Psoas muscle (tissue), 8 donors: ENCODE measurements around the gene PLEKHM3. TPM values are rescaled to one million over a fixed set of nuclear protein-coding genes. Genes with fewer than 3 reads are reported as not detected.

Source experiments
- ATAC-seq, 4 donors: fragments of 200-7000 bp; cut with Tn5 transposase; one replicate each; pipeline ENCODE4 v1.9.1; 2020; ENCODE audit warnings: moderate library complexity in 3 of 4, mild to moderate bottlenecking in 2 of 4
- DNase-seq, 2 donors: peaks; one replicate each; pipeline ENCODE4 v3.0.0-alpha.2; 2020
- H3K27ac ChIP-seq: fragments of 200-600 bp; one replicate; pipeline ENCODE4 v1.8.0; 2022
- H3K27me3 ChIP-seq, 3 donors: fragments of 200-600 bp in 1 of 3; one replicate each; pipeline versions ENCODE4 v1.6.1 to v1.8.0; 2013 to 2022; ENCODE audit warnings: low read length in 2 of 3, mild to moderate bottlenecking in 2 of 3, moderate library complexity in 1 of 3; ENCODE audit not compliant: insufficient read depth in 3 of 3
- H3K36me3 ChIP-seq, 2 donors: fragments of 200-600 bp in 1 of 2; one replicate each; pipeline versions ENCODE4 v1.6.1 to v1.8.0; 2013 to 2022; ENCODE audit warnings: low read depth in 1 of 2, mild to moderate bottlenecking in 1 of 2, moderate library complexity in 1 of 2; ENCODE audit not compliant: insufficient read depth in 1 of 2
- H3K4me1 ChIP-seq: fragments of 200-600 bp; one replicate; pipeline ENCODE4 v1.8.0; 2022
- H3K4me3 ChIP-seq: fragments of 200-600 bp; one replicate; pipeline ENCODE4 v1.8.0; 2022; ENCODE audit warnings: mild to moderate bottlenecking
- H3K9me3 ChIP-seq: fragments of 200-600 bp; one replicate; pipeline ENCODE4 v1.8.0; 2022
- WGBS, 3 donors: extraction: QIAGEN DNeasy Blood & Tissue Kit; methylation state at CpG; one replicate each; pipeline versions ENCODE4 v1.1.6 to v1.1.7; 2013; 5-methylcytosine and 5-hydroxymethylcytosine counted together
- intact Hi-C, 2 donors: fragments of 100-400 bp; cut with DNase I; formaldehyde crosslinking; loops; one replicate each; pipeline versions ENCODE4 v1.11.0 to v1.14.2; 2022
- polyA plus RNA-seq, 3 donors: library from polyadenylated mRNA; stranded (reverse); fragments of 200-250 nt; gene quantifications; one replicate each; pipeline ENCODE4 v1.2.3, GENCODE V29; 2013
- total RNA-seq, 4 donors: library from RNA; stranded (reverse); fragmentation: NEBNext Ultra II Directional in 2 of 4; extraction: Animal tissue kit (Norgen Biotek cat#: 25700) in 2 of 4; gene quantifications; one replicate each; pipeline versions ENCODE4 v1.2.1 to v1.2.4, GENCODE V29; 2021 to 2023
- TF ChIP-seq, protein P1 (sequence below): fragments of 200-600 bp; IDR thresholded peaks from one replicate; pipeline ENCODE4 v1.8.0; 2022; ENCODE audit warnings: antibody characterized with exemption
- donor health status: healthy with polysubstance abuse.
- donor health status: DM: no; HTN: no; CAD: no; lungs with moderate emphysema.
- donor health status: Bipolar disorder and iron deficiency.
- donor health status: healthy.
- donor health status: DM: yes; HTN: yes; CAD: no.
- donor health status: DM: no; HTN: no; CAD: no.
- donor health status: DM: no; HTN: no; CAD: no.
- donor health status: DM: yes; HTN: yes; CAD: no.

PLEKHM3 gene
- total and polyA plus RNA-seq, 7 donors, result 1.1 to 5.7 (median 4.0) TPM

DNA sequence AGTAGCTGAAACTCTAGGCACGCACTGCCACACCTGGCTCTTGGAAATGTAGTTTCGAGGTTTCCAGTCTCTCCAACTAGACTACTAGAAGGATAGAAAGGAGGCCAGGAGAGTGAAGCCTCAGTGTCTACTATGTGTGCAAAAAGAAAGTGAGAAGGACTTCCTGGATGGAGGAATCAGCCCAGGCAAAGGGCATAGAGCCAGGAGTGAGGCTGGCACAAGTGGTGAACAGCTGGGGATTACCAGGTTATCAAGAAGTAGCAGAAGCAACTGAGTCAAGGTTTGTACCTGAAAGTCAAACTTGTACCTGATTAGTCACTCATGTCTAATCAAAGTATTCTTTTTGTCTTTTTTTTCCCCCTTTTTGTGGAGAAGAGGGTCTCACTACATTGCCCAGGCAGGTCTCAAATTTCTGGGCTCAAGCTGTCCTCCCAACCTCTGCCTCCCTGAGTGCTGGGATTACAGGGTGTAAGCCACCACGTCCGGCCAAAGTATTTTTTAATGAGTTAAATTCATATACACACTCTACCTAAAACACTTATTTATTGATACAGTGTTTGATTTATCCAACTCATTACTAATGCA lies 246.9 kb downstream of the PLEKHM3 start:
- H3K27ac ChIP-seq, result no peak overlapping the region
- ATAC-seq, result no peak
- H3K4me3 ChIP-seq, result no peak overlapping the region
- H3K27me3 ChIP-seq, result no peaks in the 10 kb centered on the region
- WGBS, 3 donors, result 78 to 91% (median 78%) methylated on average over 4 of the region's 4 CpGs
- no peaks in the 10 kb centered on the region for H3K36me3 ChIP-seq
- H3K9me3 ChIP-seq, result no peaks in the 10 kb centered on the region
- no peak for DNase-seq
- intact Hi-C loops, result no loop called here
- TF ChIP-seq, protein P1, sequence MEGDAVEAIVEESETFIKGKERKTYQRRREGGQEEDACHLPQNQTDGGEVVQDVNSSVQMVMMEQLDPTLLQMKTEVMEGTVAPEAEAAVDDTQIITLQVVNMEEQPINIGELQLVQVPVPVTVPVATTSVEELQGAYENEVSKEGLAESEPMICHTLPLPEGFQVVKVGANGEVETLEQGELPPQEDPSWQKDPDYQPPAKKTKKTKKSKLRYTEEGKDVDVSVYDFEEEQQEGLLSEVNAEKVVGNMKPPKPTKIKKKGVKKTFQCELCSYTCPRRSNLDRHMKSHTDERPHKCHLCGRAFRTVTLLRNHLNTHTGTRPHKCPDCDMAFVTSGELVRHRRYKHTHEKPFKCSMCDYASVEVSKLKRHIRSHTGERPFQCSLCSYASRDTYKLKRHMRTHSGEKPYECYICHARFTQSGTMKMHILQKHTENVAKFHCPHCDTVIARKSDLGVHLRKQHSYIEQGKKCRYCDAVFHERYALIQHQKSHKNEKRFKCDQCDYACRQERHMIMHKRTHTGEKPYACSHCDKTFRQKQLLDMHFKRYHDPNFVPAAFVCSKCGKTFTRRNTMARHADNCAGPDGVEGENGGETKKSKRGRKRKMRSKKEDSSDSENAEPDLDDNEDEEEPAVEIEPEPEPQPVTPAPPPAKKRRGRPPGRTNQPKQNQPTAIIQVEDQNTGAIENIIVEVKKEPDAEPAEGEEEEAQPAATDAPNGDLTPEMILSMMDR, result no peak
- H3K4me1 ChIP-seq, result no peaks in the 10 kb centered on the region

DNA sequence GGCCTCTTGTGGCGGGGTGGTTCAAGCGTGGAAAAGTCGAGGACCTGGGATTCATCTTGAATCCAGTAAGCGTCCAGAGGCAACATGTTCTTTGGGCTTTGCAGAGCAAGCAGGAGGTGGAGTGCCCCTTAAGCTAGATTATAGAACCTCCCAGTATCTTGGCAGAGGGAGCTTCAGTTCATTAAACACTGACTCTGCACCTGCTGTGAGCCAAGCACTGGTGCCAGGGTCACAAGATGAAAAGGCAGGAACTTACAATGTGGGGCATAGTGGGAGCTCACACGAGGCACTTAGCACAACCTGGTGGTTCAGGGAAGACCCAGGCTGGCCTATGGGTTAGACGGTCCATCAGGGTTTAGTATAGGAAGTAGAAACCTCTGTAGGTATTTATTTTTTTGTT lies 248.2 kb downstream of the PLEKHM3 start:
- intact Hi-C loops, result no loop called here
- 85 to 87% (median 87%) methylated on average over 6 of the region's 6 CpGs for WGBS, 3 donors
- Histone ChIP-seq H3K36me3 (no peaks in the 10 kb centered on the region), H3K4me1 (no peaks in the 10 kb centered on the region), H3K9me3 (no peaks in the 10 kb centered on the region), H3K27ac (no peak overlapping the region), H3K4me3 (no peak overlapping the region), H3K27me3 (no peaks in the 10 kb centered on the region)
- TF ChIP-seq, protein P1, result no peak
- ATAC-seq (no peak), DNase-seq (no peak)

DNA sequence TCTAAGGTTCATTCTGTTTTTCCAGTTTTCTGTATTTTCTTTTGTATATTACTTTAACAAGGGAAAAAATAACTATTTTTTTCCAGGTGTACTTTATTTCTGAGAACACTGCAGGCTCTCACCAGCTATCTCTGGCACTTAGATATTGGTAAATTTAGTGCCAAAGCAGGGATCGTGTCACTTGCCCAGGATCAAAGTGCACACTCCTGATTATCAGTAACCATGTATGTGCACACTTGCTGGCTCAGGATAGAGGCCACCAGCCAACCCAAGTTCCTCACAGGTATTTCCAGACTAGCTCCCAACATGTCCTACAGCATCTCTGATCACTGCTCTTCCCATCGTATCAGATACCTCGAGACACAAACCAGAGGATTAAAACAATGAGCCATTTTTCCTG lies 249.9 kb downstream of the PLEKHM3 start:
- Histone ChIP-seq H3K4me1 (no peaks in the 10 kb centered on the region), H3K4me3 (no peak overlapping the region), H3K27me3 (no peaks in the 10 kb centered on the region), H3K9me3 (no peaks in the 10 kb centered on the region), H3K27ac (no peak overlapping the region), H3K36me3 (no peaks in the 10 kb centered on the region)
- TF ChIP-seq, protein P1, result no peak
- DNase-seq, result no peak
- no peak for ATAC-seq
- intact Hi-C loops, result no loop called here
- WGBS, 3 donors, result 65 to 85% (median 70%) methylated on average over 3 of the region's 3 CpGs

DNA sequence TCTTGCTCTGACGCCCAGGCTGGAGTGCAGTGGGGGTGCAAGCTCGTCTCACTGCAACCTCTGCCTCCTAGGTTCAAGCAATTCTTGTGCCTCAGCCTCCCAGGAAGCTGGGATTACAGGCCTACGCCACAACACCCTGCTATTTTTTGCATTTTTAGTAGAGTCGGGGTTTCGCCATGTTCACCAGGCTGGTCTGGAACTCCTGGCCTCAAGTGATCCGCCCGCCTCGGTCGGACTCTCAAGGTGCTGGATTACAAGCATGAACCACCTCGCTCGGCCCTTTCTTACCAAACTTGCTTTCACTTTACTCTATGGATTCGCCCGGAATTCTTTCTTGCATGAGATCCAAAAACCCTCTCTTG lies 252.5 kb downstream of the PLEKHM3 start:
- no peak overlapping the region for H3K27ac ChIP-seq
- DNase-seq (no peak), ATAC-seq (no peak)
- no peak overlapping the region for H3K4me3 ChIP-seq
- 85 to 93% (median 91%) methylated on average over 13 of the region's 13 CpGs for WGBS, 3 donors
- no peaks in the 10 kb centered on the region for H3K4me1 ChIP-seq
- TF ChIP-seq, protein P1, result no peak
- intact Hi-C loops, result no loop called here
- no peaks in the 10 kb centered on the region for H3K9me3 ChIP-seq
- H3K36me3 ChIP-seq, result no peaks in the 10 kb centered on the region
- no peaks in the 10 kb centered on the region for H3K27me3 ChIP-seq
